OCI-LY1 (cell line): Measurements from ENCODE around the gene CFAP73.

Experiments
- H2AFZ ChIP-seq: fragments of 200-600 bp; sonication (generic), shearing (Covaris generic); 2 replicates; pipeline ENCODE4 v1.6.0; 2014; ENCODE audit warnings: antibody characterized with exemption, mild to moderate bottlenecking, low read length
- H3F3A ChIP-seq: fragments of 200-600 bp; sonication (generic), shearing (Covaris generic); 2 replicates; pipeline ENCODE4 v1.6.0; 2014; ENCODE audit warnings: mild to moderate bottlenecking, antibody characterized with exemption, low read length, moderate library complexity; ENCODE audit not compliant: insufficient read depth
- H3K27ac ChIP-seq: fragments of 200-600 bp; sonication (generic); 2 replicates; pipeline ENCODE4 v1.5.1; 2014; ENCODE audit warnings: low read length, mixed run types, mild to moderate bottlenecking, low read depth; ENCODE audit not compliant: poor library complexity, severe bottlenecking
- H3K27me3 ChIP-seq: fragments of 200-600 bp; sonication (generic); 2 replicates; pipeline ENCODE4 v1.6.0; 2014; ENCODE audit warnings: antibody characterized with exemption, mild to moderate bottlenecking, low read length, moderate library complexity; ENCODE audit not compliant: insufficient read depth
- H3K36me3 ChIP-seq: fragments of 200-600 bp; sonication (generic); 2 replicates; pipeline ENCODE4 v1.6.1; 2014; ENCODE audit warnings: mild to moderate bottlenecking, antibody characterized with exemption, low read length, moderate library complexity, mixed read lengths; ENCODE audit not compliant: insufficient read depth
- H3K4me1 ChIP-seq: fragments of 200-600 bp; sonication (generic); 2 replicates; pipeline ENCODE4 v1.5.1; 2014; ENCODE audit warnings: mild to moderate bottlenecking, low read length, moderate library complexity; ENCODE audit not compliant: insufficient read depth, severe bottlenecking
- H3K4me2 ChIP-seq: fragments of 200-600 bp; sonication (generic), shearing (Covaris generic); 2 replicates; pipeline ENCODE4 v1.6.1; 2014; ENCODE audit warnings: low read length
- H3K4me3 ChIP-seq: fragments of 200-600 bp; sonication (generic); 2 replicates; pipeline ENCODE4 v1.5.1; 2014; ENCODE audit warnings: low read length, low read depth, mild to moderate bottlenecking, mixed read lengths; ENCODE audit not compliant: poor library complexity, severe bottlenecking
- H3K79me2 ChIP-seq: fragments of 200-600 bp; shearing (Covaris generic); 2 replicates; pipeline ENCODE4 v1.6.1; 2016; ENCODE audit warnings: mixed run types, low read length, mixed read lengths; ENCODE audit not compliant: insufficient read depth
- H3K9ac ChIP-seq: fragments of 200-600 bp; sonication (generic), shearing (Covaris generic); 2 replicates; pipeline ENCODE4 v1.6.1; 2014; ENCODE audit warnings: mild to moderate bottlenecking, low read length, mixed read lengths
- H3K9me2 ChIP-seq: fragments of 200-600 bp; sonication (generic), shearing (Covaris generic); 2 replicates; pipeline ENCODE4 v1.6.1; 2014; ENCODE audit warnings: low read depth, mild to moderate bottlenecking, low read length, mixed read lengths
- H3K9me3 ChIP-seq: fragments of 200-600 bp; shearing (Covaris generic); 2 replicates; pipeline ENCODE4 v1.6.1; 2014; ENCODE audit warnings: low read length, mixed read lengths
- H4K20me1 ChIP-seq: fragments of 200-600 bp; sonication (generic), shearing (Covaris generic); 2 replicates; pipeline ENCODE4 v1.6.0; 2016; ENCODE audit warnings: mild to moderate bottlenecking, low read length; ENCODE audit not compliant: insufficient read depth
- EZH2 ChIP-seq: fragments of 200-600 bp; sonication (generic), shearing (Covaris generic); IDR thresholded peaks from 2 replicates; pipeline ENCODE4 v1.8.0; 2017; ENCODE audit warnings: borderline replicate concordance, mixed run types, mild to moderate bottlenecking, antibody characterized with exemption, low read length, moderate library complexity, mixed read lengths
- TF ChIP-seq, protein P1 (sequence below): fragments of 200-600 bp; sonication (generic), shearing (Covaris generic); IDR thresholded peaks from 2 replicates; pipeline ENCODE4 v1.5.1; 2017; ENCODE audit warnings: mild to moderate bottlenecking, antibody characterized with exemption, low read length, moderate library complexity, mixed read lengths

CFAP73 gene

DNA sequence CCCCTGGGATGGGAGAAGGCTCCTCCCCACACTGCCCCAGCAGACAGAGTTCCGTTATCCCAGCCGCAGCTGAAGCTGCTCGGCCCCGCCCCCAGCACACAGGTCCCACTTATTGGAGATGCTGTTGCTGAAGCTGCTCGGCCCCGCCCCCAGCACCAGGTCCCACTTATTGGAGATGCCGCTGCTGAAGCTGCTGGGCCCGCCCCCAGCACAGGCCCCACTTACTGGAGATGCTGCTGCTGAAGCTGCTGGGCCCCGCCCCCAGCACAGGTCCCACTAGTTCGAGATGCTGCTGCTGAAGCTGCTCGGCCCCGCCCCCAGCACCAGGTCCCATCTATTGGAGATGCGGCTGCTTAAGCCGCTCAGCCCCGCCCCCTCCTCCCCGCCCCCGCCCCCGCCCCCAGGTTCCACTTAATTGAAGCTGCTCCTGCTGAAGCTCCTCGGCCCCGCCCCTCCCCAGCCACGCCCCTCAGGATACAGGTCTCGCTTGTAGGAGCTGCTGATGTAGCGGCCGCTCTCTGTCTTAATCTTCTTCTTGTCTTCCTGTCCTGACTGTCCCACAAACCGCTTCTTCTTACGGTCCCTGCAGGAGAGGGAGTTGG lies 12.0 kb downstream of the CFAP73 start:
- Histone ChIP-seq H3K79me2 (no peaks in the 10 kb centered on the region), H3K4me1 (peaks cover 81% of the 10 kb centered on the region), H3K27ac (peak overlapping the region; percentile 99), H3K9me3 (no peaks in the 10 kb centered on the region), H4K20me1 (no peaks in the 10 kb centered on the region), H3K9ac (peak overlapping the region; percentile 69; the same call in 1 of the 2 replicates), H3K4me2 (peak overlapping the region; percentile 79), H3F3A (peaks cover 2% of the 10 kb centered on the region; the same call in 1 of the 2 replicates), H3K4me3 (peak overlapping the region; percentile 62), H3K27me3 (no peaks in the 10 kb centered on the region), H3K9me2 (no peaks in the 10 kb centered on the region), H3K36me3 (peaks cover 88% of the 10 kb centered on the region), H2AFZ (no peak overlapping the region)
- TF ChIP-seq, protein P1, sequence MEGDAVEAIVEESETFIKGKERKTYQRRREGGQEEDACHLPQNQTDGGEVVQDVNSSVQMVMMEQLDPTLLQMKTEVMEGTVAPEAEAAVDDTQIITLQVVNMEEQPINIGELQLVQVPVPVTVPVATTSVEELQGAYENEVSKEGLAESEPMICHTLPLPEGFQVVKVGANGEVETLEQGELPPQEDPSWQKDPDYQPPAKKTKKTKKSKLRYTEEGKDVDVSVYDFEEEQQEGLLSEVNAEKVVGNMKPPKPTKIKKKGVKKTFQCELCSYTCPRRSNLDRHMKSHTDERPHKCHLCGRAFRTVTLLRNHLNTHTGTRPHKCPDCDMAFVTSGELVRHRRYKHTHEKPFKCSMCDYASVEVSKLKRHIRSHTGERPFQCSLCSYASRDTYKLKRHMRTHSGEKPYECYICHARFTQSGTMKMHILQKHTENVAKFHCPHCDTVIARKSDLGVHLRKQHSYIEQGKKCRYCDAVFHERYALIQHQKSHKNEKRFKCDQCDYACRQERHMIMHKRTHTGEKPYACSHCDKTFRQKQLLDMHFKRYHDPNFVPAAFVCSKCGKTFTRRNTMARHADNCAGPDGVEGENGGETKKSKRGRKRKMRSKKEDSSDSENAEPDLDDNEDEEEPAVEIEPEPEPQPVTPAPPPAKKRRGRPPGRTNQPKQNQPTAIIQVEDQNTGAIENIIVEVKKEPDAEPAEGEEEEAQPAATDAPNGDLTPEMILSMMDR: no peak
- no peak for TF ChIP-seq EZH2

DNA sequence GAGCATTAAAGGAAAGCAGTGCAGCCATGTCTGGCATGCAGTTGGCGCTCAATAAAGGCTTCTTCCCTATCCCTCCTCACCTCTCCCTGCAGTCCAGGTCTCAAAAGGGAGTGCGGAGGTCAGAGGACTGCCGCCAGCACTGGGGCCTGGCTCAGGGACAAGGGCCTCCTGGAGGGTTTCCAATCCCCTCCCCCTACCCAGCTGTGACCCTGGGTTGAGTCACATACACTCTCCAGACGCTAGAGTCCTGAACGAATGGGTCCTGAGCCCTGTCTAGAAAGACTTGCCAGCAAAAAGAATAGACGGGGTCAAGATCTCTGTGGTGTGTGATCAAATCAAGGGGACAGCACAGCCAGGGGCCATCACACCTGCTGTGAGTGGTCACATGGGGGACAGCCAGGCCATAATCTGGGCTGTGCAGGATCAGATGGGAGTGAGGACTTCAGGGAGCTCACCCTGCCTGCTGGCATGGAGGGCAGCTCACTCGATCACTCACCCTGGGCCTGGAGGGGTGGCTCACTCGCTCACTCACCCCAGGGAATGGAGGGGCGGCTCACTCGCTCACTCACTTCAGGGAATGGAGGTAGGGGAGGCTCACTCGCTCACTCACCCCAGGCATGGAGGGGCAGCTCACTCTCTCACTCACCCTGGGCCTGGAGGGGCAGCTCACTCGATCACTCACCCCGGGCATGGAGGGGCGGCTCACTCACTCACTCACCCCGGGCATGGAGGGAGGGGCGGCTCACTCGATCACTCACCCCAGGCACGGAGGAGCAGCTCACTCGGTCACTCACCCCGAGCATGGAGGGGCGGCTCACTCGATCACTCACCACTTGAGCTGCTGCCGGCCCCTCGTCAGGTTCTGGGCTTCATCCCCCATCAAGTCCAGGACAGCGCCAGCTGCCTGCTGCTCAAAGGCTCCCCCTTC lies 12.8 kb downstream of the CFAP73 start:
- H3K4me2 ChIP-seq: peak overlapping the region; percentile 65
- no peaks in the 10 kb centered on the region for H4K20me1 ChIP-seq

DNA sequence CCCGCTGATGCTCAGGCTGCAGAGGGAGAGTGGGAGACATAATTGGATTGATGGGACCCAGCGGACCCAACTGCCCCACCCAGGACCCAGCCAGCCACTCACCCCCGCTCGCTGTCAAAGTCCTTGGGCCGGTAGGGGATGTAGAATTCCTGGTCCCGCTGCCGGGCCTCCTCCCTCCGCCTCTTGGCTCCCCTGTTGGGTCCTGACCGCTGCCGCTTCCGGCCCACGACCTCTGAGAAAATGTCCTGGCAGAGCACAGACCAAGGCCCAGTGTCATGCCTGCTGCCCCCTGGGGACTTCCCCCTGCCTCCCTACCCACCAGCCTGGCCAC lies 13.5 kb downstream of the CFAP73 start:
- Histone ChIP-seq H3K27me3 (no peaks in the 10 kb centered on the region), H3K36me3 (peaks cover 88% of the 10 kb centered on the region), H3K9me2 (no peaks in the 10 kb centered on the region), H2AFZ (no peak overlapping the region), H3K79me2 (no peaks in the 10 kb centered on the region), H3K9ac (peak overlapping the region; percentile 59; the same call in 1 of the 2 replicates), H3K9me3 (no peaks in the 10 kb centered on the region), H3K4me1 (peaks cover 80% of the 10 kb centered on the region), H3F3A (no peaks in the 10 kb centered on the region), H4K20me1 (no peaks in the 10 kb centered on the region), H3K4me3 (peak overlapping the region; percentile 24), H3K27ac (peak overlapping the region; percentile 99), H3K4me2 (peak overlapping the region; percentile 65)
- TF ChIP-seq, protein P1: no peak
- TF ChIP-seq EZH2: no peak

More for the DNA sequence above, 12.8 kb downstream of the CFAP73 start:
- Histone ChIP-seq H3F3A (no peaks in the 10 kb centered on the region), H3K4me1 (peaks cover 80% of the 10 kb centered on the region), H3K9me2 (no peaks in the 10 kb centered on the region), H3K4me3 (peak overlapping the region; percentile 44), H3K9me3 (no peaks in the 10 kb centered on the region), H2AFZ (no peak overlapping the region), H3K27ac (peak overlapping the region; percentile 99), H3K36me3 (peaks cover 88% of the 10 kb centered on the region), H3K27me3 (no peaks in the 10 kb centered on the region), H3K79me2 (no peaks in the 10 kb centered on the region), H3K9ac (peak overlapping the region; percentile 59; the same call in 1 of the 2 replicates)
- TF ChIP-seq EZH2: no peak
- TF ChIP-seq, protein P1: no peak
